Type B pancreatic cell (in vitro differentiated cells): ENCODE data around the gene EXOC4. TPM values are rescaled to one million over a fixed set of nuclear protein-coding genes. Genes with fewer than 3 reads are reported as not detected.

Source experiments
- DNase-seq: peaks from one replicate; pipeline ENCODE4 v3.0.0; 2021; ENCODE audit warnings: mixed read lengths; ENCODE audit not compliant: unreplicated experiment; ENCODE audit errors: extremely low spot score
- H3K27ac Mint-ChIP-seq: 2 replicates; pipeline ENCODE4 v1.8.0; 2021; ENCODE audit warnings: mild to moderate bottlenecking, mixed read lengths
- H3K27me3 Mint-ChIP-seq: 2 replicates; pipeline ENCODE4 v1.8.0; 2021; ENCODE audit warnings: mixed read lengths
- H3K36me3 Mint-ChIP-seq: 2 replicates; pipeline ENCODE4 v1.8.0; 2021; ENCODE audit warnings: mixed read lengths
- H3K4me1 Mint-ChIP-seq: one replicate; pipeline ENCODE4 v1.8.0; 2021; ENCODE audit warnings: mixed read lengths; ENCODE audit not compliant: unreplicated experiment
- H3K4me3 Mint-ChIP-seq: 2 replicates; pipeline ENCODE4 v1.8.0; 2021; ENCODE audit warnings: mild to moderate bottlenecking, mixed read lengths
- H3K9me3 Mint-ChIP-seq: 2 replicates; pipeline ENCODE4 v1.8.0; 2021; ENCODE audit warnings: mixed read lengths
- total RNA-seq: library from RNA; stranded (reverse); gene quantifications from 2 replicates; pipeline ENCODE4 v1.2.1, GENCODE V29; 2021; ENCODE audit warnings: low replicate concordance
- TF ChIP-seq, protein P1 (sequence below): fragments of 200-600 bp; sonication (generic); conservative IDR thresholded peaks from 2 replicates; pipeline ENCODE4 v1.5.0; 2021; ENCODE audit warnings: antibody characterized with exemption, mild to moderate bottlenecking

The EXOC4 gene
- total RNA-seq, 1 donor from 2014 or later = 95.5 TPM

DNA sequence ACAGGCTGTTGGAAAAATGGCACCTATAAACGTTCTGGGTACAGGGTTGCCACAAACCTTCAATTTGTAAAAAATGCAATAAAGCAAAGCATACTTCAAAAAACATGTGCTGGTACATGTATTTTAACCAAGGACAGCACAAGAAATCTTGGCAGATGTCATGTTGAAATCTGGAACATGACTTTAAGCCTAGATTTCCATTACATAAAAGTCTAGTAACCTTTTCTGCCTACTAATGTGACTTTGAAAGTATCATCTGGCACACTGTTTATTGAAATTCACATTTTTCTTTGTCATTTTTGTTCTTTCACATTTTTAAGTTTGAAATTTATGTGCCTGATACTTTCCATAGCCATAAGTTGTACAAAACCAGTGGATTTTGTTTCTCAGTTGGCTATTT is 296.8 kb downstream of the EXOC4 start:
- DNase-seq = no peak
- H3K36me3 Mint-ChIP-seq = no peaks in the 10 kb centered on the region
- H3K27ac Mint-ChIP-seq = no peak overlapping the region
- TF ChIP-seq, protein P1, sequence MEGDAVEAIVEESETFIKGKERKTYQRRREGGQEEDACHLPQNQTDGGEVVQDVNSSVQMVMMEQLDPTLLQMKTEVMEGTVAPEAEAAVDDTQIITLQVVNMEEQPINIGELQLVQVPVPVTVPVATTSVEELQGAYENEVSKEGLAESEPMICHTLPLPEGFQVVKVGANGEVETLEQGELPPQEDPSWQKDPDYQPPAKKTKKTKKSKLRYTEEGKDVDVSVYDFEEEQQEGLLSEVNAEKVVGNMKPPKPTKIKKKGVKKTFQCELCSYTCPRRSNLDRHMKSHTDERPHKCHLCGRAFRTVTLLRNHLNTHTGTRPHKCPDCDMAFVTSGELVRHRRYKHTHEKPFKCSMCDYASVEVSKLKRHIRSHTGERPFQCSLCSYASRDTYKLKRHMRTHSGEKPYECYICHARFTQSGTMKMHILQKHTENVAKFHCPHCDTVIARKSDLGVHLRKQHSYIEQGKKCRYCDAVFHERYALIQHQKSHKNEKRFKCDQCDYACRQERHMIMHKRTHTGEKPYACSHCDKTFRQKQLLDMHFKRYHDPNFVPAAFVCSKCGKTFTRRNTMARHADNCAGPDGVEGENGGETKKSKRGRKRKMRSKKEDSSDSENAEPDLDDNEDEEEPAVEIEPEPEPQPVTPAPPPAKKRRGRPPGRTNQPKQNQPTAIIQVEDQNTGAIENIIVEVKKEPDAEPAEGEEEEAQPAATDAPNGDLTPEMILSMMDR = no peak
- H3K27me3 Mint-ChIP-seq = no peaks in the 10 kb centered on the region
- no peaks in the 10 kb centered on the region for H3K9me3 Mint-ChIP-seq
- no peaks in the 10 kb centered on the region for H3K4me1 Mint-ChIP-seq
- no peak overlapping the region for H3K4me3 Mint-ChIP-seq

DNA sequence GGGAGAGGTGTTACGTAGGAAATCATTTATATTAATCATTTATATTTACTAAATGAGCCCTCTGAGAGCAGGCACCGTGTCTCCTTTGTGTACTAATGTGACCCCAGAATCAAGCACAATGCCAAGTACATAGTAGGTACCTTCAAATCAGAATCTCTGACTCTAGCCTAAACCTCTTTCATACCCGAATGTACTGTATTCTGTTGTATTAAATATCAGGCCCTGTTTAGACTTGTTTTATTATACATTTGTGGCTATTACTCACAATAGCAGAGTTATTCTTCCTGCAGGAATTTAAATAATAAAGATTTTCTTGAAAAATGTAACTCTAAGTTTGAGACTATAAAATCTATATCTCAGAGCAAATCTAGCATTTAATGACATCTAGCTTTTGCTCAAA is 297.3 kb downstream of the EXOC4 start:
- Mint-ChIP-seq H3K4me1 (no peaks in the 10 kb centered on the region), H3K36me3 (no peaks in the 10 kb centered on the region), H3K27me3 (no peaks in the 10 kb centered on the region), H3K4me3 (no peak overlapping the region), H3K9me3 (no peaks in the 10 kb centered on the region), H3K27ac (no peak overlapping the region)
- TF ChIP-seq, protein P1 = no peak
- no peak for DNase-seq

DNA sequence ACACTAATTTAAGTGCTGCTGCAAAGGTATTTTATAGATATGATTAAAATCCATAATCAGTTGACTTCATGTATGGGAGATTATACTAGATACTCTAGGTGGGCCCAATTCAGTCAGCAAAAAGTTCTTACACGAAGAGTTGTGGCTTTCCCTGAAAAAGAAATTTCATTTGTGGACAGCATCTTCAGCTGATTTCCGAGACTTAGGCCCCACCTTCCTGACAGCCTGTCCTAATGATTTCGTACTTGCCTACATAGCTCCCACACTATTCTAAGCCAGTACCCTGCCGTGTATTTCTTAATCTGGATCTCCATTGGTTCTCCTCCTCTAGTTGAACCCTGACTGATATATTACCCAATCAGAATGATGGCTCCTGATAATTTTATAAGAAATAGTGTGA is 297.9 kb downstream of the EXOC4 start:
- no peaks in the 10 kb centered on the region for H3K9me3 Mint-ChIP-seq
- H3K4me3 Mint-ChIP-seq = no peak overlapping the region
- no peaks in the 10 kb centered on the region for H3K4me1 Mint-ChIP-seq
- H3K27ac Mint-ChIP-seq = no peak overlapping the region
- TF ChIP-seq, protein P1 = no peak
- no peaks in the 10 kb centered on the region for H3K36me3 Mint-ChIP-seq
- no peak for DNase-seq
- H3K27me3 Mint-ChIP-seq = no peaks in the 10 kb centered on the region

DNA sequence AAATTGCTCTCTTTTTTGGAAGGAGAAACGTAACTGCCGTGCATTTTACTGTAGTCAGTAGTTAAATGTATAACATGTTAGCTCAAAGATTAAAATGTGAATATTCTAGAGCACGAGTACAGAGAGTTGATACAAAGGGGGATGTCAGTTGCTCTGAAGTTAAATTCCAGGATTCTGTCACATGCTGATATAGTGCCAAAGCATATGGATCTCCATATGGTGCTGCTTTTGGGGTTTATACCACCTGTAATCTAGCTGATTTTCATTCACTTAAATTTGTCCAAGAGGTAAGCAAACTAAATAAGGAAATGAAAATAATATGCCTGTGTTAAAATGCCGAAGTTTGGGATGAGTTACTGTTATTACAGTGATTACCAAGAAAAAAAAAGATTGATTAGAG is 298.6 kb downstream of the EXOC4 start:
- Mint-ChIP-seq H3K4me1 (peaks cover 4% of the 10 kb centered on the region), H3K27me3 (no peaks in the 10 kb centered on the region), H3K27ac (no peak overlapping the region), H3K36me3 (no peaks in the 10 kb centered on the region), H3K9me3 (no peaks in the 10 kb centered on the region), H3K4me3 (no peak overlapping the region)
- TF ChIP-seq, protein P1 = no peak
- DNase-seq = no peak

DNA sequence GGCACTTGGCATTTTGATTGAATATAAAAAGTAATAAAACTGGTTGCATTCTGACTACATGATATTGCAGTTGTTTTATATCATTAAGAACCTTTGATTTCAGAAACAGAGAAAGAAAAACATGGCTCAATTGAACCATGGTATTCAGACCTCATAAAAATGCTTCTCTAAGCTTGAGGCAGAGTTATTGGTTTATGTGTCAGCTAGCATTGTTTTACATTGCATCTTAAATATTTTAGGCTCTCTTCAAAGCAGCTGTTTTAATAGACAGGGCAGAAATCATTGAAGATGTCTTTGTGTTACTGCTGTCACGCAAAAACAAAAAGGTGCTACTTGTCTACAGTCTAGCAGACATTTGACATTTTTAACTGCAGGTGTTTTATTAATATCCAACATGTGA is 299.2 kb downstream of the EXOC4 start:
- no peak overlapping the region for H3K27ac Mint-ChIP-seq
- no peak for DNase-seq
- TF ChIP-seq, protein P1 = no peak
- H3K9me3 Mint-ChIP-seq = no peaks in the 10 kb centered on the region
- H3K36me3 Mint-ChIP-seq = no peaks in the 10 kb centered on the region
- peaks cover 7% of the 10 kb centered on the region for H3K4me1 Mint-ChIP-seq
- H3K27me3 Mint-ChIP-seq = no peaks in the 10 kb centered on the region
- H3K4me3 Mint-ChIP-seq = no peak overlapping the region

DNA sequence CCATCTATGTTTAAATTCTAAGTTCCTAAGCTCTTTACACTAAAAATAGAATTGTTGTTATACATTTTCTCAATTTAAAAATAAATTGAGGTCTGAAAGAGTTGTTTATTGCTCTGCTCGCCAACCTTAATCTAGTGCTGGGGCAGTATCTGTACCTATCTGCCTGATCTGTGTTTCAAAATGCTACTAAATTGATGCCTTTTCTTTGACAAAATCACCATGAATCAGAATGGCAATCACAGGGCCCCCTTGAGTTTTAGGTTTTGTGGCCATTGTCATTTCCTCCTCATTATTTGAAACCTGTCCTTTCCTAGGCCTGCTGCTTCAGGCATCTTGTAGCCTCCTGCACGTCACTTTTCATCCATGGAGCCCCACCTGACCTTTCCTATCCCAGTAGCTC is 301.5 kb downstream of the EXOC4 start:
- Mint-ChIP-seq H3K27ac (no peak overlapping the region), H3K27me3 (no peaks in the 10 kb centered on the region), H3K4me1 (peaks cover 7% of the 10 kb centered on the region), H3K36me3 (no peaks in the 10 kb centered on the region), H3K4me3 (no peak overlapping the region), H3K9me3 (no peaks in the 10 kb centered on the region)
- TF ChIP-seq, protein P1 = no peak
- DNase-seq = no peak
